Measurements from ENCODE around the gene PPT1.

- no peak for TF ChIP-seq EZH2 (IDR thresholded peaks at IDR 0.05; ENCODE audit: low read depth)
- no peak for TF ChIP-seq CTCF (conservative IDR thresholded peaks at IDR 0.05)
Measured at GRCh38 chr1:40132383-40133311, 35.6 kb upstream of the PPT1 start.

Measured in PC-9 (cell line).